ENCODE measurements around the gene PAK1. TPM values are rescaled to one million over a fixed set of nuclear protein-coding genes. Genes with fewer than 3 reads are reported as not detected.

Gene PAK1
- total and polyA plus RNA-seq, 2 donors (not counting 3 experiments of a cell fraction or from before 2014, with no cell fraction given) = 5.6 to 12.9 TPM

DNA sequence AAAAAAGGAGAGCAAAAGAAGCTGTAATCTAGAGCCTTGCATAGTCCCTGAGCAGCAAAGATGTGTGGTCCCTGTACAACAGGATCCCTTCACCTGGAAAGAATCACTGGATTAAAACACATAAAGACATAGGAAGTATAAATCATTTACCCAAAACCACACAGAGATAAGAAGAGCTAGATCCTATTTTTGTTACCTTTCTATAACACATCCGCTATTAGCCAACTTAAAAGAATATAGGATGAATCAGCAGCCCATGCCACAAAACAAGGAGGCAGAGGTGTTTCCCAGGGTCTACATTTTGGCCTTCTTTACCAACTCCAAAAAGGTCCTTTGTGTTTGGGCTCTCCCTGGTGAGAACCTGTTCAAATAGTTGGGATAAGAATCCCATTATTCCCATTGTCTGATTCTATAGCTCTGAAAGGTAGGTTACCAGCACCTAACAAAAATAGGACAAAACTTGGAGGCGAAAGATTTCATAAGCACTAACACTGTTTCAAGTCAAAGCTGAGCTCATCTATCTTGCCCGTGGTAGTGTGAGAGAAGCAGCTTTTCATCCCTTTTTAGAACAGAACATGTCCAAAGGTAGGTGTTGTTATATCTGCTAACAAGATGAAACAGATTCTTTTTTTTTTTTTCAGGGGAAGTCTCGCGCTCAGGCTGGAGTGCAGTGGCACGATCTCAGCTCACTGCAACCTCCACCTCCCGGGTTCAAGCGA is 26.8 kb downstream of the PAK1 start:
- no peak overlapping the region for H3K9ac ChIP-seq (replicated peaks; ENCODE audit: extremely low read depth, insufficient read depth, low read length)
- no peaks in the 10 kb centered on the region for H4K20me1 ChIP-seq (replicated peaks; ENCODE audit: control insufficient read depth, extremely low read depth, insufficient read depth, low read length)
- no peak overlapping the region for H3K4me2 ChIP-seq (ENCODE audit: insufficient read depth, low read length)
- H3K27ac ChIP-seq (ENCODE audit: insufficient read depth, low read depth, low read length) = no peak overlapping the region
- H3K4me3 ChIP-seq (replicated peaks in 1 of 3; ENCODE audit: insufficient read depth in 1 of 3, low read depth in 1 of 3, low read length in 3 of 3) = no peak overlapping the region
- peaks cover 3 to 16% of the 10 kb centered on the region in 2 experiments for H3K27me3 ChIP-seq (ENCODE audit: control insufficient read depth in 2 of 2, insufficient read depth in 2 of 2, low read length in 2 of 2)
- POLR2A ChIA-PET = no interaction called here
- CTCF ChIA-PET = interaction anchor here (0.7 to 2.8 kb wide), 7 partner anchors 8 to 252 kb away, joined by 3 to 10 read pairs (median 5); no protein-coding TSS in a partner anchor
- dilution Hi-C loops (cut with MboI; ENCODE audit: extremely low pct_ligation_motif_present, low sequenced_read_pairs) (no loop called here), intact Hi-C loops (cut with micrococcal nuclease) (no loop called here)
- H3K4me1 ChIP-seq (ENCODE audit: control insufficient read depth, extremely low read depth, insufficient read depth, low read length) = no peaks in the 10 kb centered on the region
- no peaks in the 10 kb centered on the region for H3K36me3 ChIP-seq (ENCODE audit: control insufficient read depth in 2 of 2, extremely low read depth in 1 of 2, insufficient read depth in 2 of 2, low read length in 2 of 2)
- TF ChIP-seq POLR2AphosphoS5 (IDR thresholded peaks at IDR 0.05; ENCODE audit: insufficient read depth, low read depth, low read length) (no peak), FOS (IDR thresholded peaks at IDR 0.05; ENCODE audit: borderline replicate concordance, insufficient read depth, low read length) (no peak), GATA2 (IDR thresholded peaks at IDR 0.05; ENCODE audit: insufficient read depth, insufficient read length, low read depth, low read length) (no peak), POLR2A (IDR thresholded peaks at IDR 0.05; ENCODE audit: low read depth, low read length) (no peak), MYC (IDR thresholded peaks at IDR 0.05; ENCODE audit: low read depth, low read length) (no peak), JUN (IDR thresholded peaks at IDR 0.05; ENCODE audit: borderline replicate concordance, insufficient read depth, insufficient read length, low read depth) (no peak), EZH2 (IDR thresholded peaks at IDR 0.05; ENCODE audit: borderline replicate concordance, low read depth, low read length, severe bottlenecking) (no peak)
- TF ChIP-seq, protein P1, sequence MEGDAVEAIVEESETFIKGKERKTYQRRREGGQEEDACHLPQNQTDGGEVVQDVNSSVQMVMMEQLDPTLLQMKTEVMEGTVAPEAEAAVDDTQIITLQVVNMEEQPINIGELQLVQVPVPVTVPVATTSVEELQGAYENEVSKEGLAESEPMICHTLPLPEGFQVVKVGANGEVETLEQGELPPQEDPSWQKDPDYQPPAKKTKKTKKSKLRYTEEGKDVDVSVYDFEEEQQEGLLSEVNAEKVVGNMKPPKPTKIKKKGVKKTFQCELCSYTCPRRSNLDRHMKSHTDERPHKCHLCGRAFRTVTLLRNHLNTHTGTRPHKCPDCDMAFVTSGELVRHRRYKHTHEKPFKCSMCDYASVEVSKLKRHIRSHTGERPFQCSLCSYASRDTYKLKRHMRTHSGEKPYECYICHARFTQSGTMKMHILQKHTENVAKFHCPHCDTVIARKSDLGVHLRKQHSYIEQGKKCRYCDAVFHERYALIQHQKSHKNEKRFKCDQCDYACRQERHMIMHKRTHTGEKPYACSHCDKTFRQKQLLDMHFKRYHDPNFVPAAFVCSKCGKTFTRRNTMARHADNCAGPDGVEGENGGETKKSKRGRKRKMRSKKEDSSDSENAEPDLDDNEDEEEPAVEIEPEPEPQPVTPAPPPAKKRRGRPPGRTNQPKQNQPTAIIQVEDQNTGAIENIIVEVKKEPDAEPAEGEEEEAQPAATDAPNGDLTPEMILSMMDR (IDR thresholded peaks at IDR 0.05; ENCODE audit: extremely low read depth in 1 of 2, insufficient read depth in 1 of 2, low read depth in 1 of 2, low read length in 2 of 2) = no peak
- TF ChIP-seq, protein P2, sequence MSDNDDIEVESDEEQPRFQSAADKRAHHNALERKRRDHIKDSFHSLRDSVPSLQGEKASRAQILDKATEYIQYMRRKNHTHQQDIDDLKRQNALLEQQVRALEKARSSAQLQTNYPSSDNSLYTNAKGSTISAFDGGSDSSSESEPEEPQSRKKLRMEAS (IDR thresholded peaks at IDR 0.05; ENCODE audit: insufficient read depth, insufficient read length) = no peak
- no peaks in the 10 kb centered on the region for H3K9me3 ChIP-seq (replicated peaks; ENCODE audit: control insufficient read depth, insufficient read depth, low read length)
- no peak for DNase-seq (ENCODE audit: low read depth, low spot score)
- no peak for FAIRE-seq
- H3K79me2 ChIP-seq (ENCODE audit: control insufficient read depth, insufficient read depth, low read length) = no peaks in the 10 kb centered on the region
- BruUV-seq (replicated peaks) = no TSS peak
- H2AFZ ChIP-seq (ENCODE audit: low read depth, low read length) = no peak overlapping the region
- no peaks in the 10 kb centered on the region for H3K9me1 ChIP-seq (replicated peaks; ENCODE audit: control insufficient read depth, extremely low read depth, insufficient read depth, low read length)

Data from endothelial cell of umbilical vein (primary cell).